NCI-H510A (cell line): ENCODE results near the gene OPRM1.

ENCODE experiments used
- DNase-seq: peaks from one replicate; lab custom pipeline; 2025; lab: John Stamatoyannopoulos, UW

OPRM1 gene

GRCh38 chr6:154284313-154284853, 245.3 kb downstream of the OPRM1 start:
- no peak for DNase-seq

GRCh38 chr6:154285826-154286225, 246.8 kb downstream of the OPRM1 start:
- no peak for DNase-seq

DNA sequence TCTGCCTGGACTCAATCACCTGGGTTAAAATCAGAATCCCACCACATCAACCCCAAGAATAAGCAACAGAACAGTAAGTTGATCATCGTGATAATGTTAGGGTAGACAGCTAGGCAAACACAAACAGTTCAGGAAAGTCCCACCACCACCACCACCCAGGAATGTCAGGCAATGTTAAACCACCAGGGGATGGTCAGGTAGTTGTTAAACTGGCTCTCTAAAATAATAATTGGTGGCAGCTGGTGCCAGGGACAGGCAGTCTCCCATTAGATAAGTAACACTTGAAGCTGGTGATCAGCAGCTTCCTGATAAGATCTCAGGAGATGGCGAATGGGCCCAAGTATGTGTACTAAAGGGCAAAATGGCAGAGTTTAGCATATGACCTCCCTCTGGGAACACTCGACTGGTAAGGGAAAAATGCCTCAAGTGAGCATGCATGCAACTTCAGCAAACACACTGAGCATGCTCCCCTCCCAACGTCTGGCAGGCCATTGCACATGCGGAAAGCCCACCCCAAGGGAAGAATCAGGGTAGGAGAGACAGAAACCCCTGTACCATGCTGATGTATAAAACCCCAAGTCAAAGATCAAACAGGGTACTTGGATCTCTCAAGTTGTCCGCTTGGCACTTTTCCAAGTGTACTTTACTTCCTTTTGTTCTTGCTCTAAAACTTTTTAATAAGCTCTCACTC, 250.9 kb downstream of the OPRM1 start:
- no peak for DNase-seq

DNA sequence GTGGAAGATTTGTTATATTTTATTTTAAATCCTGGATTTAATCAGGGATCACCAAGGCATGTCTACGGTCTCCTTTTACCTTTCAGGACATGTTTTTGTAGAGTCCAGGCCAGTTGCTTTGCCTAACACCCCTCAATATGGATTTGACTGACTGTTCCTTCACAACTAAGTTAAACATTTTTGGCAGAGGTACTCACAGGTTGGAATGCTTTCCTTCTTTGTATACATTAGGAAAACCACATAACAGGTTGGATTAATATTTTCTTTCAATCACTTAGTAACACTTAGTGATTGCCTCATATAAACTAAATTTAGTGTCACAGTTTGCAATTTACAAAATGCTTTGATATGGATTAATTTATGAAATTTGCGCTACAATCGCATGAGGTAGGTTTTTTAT, 253.0 kb downstream of the OPRM1 start:
- no peak for DNase-seq

DNA sequence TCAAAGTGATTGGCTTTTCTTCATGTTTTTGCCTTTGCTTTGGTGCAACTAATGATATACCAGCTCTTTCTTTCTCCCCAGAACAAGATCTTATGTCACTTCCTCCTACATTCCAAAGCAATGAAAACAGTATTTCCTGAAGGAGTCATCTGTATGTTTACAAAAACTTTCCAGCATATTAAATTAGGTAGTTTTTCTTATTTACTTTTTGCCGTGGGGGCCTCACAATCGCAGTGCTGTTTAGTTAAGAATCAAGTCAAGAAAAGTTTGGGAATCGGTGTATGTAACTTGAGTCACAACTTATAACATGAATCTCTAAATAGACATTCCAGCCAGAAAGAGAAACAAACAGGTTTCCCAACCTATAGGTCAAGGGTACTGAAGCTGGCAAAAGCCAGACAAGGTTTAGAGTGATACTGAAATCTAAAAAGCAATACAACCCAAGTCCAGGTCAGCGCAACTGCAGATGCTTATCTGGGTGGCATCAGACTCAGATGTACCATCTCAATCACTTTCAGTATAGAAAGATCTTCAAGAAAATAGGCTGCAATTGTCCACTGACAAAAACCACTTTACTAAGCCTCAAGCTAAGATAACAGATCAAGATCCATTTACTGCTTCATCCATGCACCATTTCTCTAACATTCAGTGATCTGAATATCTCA, 253.9 kb downstream of the OPRM1 start:
- DNase-seq = no peak

DNA sequence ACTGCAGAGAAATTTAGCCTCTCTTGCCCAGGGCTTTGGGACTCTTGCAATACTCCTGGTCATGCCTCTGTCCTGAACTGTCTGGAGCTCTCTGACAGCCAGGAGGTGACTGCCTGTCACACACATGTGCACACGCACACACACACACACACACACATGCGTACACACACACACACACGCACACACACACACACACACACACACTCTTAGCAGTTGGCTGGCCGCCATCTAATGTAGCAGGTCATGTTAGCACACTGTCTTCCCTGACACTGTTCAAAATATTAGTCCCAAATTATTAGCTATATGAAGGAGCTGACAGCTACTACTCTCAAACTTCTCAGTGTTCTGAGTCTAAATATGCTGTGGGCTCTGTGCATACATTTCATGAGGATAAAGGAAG, 256.7 kb downstream of the OPRM1 start:
- DNase-seq = no peak
